HG03135 (cell line): Measurements from ENCODE around the gene SYMPK.

ENCODE experiments used
- ATAC-seq: cut with Tn5 transposase; IDR thresholded peaks from one replicate; pipeline ENCODE4 v1.9.1; 2021; ENCODE audit warnings: mild to moderate bottlenecking, moderate library complexity; ENCODE audit not compliant: unreplicated experiment

SYMPK gene

GRCh38 chr19:45768655-45768983 lies 94.3 kb downstream of the SYMPK start:
- ATAC-seq, result no peak

- ATAC-seq, result no peak
Measured at GRCh38 chr19:45767881-45768654, 94.9 kb downstream of the SYMPK start.

- ATAC-seq, result no peak
Measured at GRCh38 chr19:45767410-45767880, 95.5 kb downstream of the SYMPK start.

GRCh38 chr19:45766869-45767346 lies 96.0 kb downstream of the SYMPK start:
- no peak for ATAC-seq

DNA sequence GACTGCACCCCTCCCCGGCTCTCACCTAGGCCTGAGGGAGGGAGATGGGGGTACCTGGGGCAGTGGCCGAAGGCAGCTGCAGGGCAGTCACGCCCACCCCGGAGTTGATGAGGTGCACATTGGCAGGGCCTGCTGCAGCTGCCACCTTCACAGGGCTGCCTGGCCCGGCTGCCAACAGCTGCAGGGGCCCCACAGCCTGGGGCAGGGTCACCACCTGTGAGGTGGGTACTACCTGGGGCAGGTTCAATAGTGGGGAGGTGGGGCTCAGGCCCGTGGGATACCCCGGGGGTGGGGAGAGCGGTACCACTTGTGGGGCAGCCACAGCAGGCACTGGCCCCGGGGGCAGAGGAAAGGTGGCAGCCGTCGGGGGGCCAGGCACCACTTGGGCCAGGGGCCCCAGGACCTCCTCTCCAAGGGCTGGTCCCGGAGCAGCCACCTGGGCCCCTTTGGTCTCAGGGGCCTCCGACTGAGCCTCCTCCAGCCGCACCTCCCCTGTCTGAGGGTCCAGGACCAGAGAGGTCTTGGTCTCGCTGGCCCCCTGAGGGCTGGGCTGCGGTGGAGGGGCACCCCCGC lies 96.6 kb downstream of the SYMPK start:
- ATAC-seq, result no peak

DNA sequence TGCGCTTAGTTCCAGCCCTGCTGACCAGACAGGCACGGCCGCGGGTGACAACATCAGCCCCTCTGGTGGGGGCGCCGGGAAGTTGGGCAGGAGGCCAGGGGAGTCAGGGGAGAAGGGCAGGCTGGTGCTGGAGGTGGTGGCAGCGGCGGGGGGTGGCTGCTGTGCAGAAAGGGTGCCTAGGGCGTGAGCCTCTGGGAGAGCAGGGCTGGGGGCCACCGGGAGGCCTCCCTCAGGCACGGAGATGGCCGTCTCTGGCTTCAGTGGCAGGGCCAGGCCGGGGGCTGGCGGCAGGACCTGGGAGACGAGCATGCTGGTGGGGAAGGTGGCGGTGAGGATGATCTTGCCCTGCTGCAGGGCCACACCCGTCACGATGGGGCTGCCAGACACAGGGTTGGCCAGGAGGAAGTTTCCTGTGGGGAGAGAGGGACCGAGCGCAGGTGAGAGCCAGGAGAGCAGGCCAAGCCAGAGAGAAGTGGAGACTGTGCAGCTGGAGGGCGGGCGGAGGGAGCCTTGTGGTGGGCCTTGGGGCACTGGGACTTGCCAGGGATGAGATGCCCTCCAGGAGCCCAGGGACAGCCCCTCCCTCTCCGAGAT lies 97.1 kb downstream of the SYMPK start:
- no peak for ATAC-seq
